NCI-H524 (cell line): ENCODE data around the gene LRFN3.
A peak's percentile ranks its signal among the peaks of the same experiment; 100 is the strongest.
"Not testable (repeated sequence)": the region's sequence is repeated elsewhere in the genome, so short reads cannot be mapped to it uniquely, and the experiment has no call there.

Experiments used
- DNase-seq, 2 experiments: peaks; one replicate each; lab custom pipeline; 2025; lab: John Stamatoyannopoulos, UW

The LRFN3 gene

GRCh38 chr19:35939307-35940077 is 3.3 kb downstream of the LRFN3 start:
- no peak for DNase-seq

GRCh38 chr19:35940078-35940775 is 4.1 kb downstream of the LRFN3 start:
- no peak for DNase-seq

GRCh38 chr19:35940839-35941238 is 4.7 kb downstream of the LRFN3 start:
- DNase-seq: no peak

- DNase-seq: no peak
These were observed 6.1 kb downstream of the LRFN3 start for GRCh38 chr19:35942235-35942634.

- DNase-seq: no peak
These were observed 7.4 kb downstream of the LRFN3 start for GRCh38 chr19:35943321-35944301.

GRCh38 chr19:35944556-35944955 is 8.4 kb downstream of the LRFN3 start:
- no peak for DNase-seq

GRCh38 chr19:35945121-35945790 is 9.1 kb downstream of the LRFN3 start:
- no peak for DNase-seq

- DNase-seq: no peak
These were observed 10.0 kb downstream of the LRFN3 start for GRCh38 chr19:35946203-35946602.

GRCh38 chr19:35949131-35949530 is 13.0 kb downstream of the LRFN3 start:
- DNase-seq: no peak

- DNase-seq: peak; percentile 42 to 66
These were observed 19.9 kb downstream of the LRFN3 start for GRCh38 chr19:35955881-35956634.

- DNase-seq: not testable (repeated sequence)
These were observed 21.2 kb downstream of the LRFN3 start for GRCh38 chr19:35957411-35957810.

GRCh38 chr19:35958660-35959039 is 22.5 kb downstream of the LRFN3 start:
- DNase-seq: no peak

- peak in 1 of 2 experiments; percentile 41 for DNase-seq
These were observed 23.1 kb downstream of the LRFN3 start for GRCh38 chr19:35959040-35959967.

- no peak for DNase-seq
These were observed 23.8 kb downstream of the LRFN3 start for GRCh38 chr19:35959968-35960320.

GRCh38 chr19:35960432-35960972 is 24.3 kb downstream of the LRFN3 start:
- DNase-seq: no peak

GRCh38 chr19:35963514-35963913 is 27.3 kb downstream of the LRFN3 start:
- DNase-seq: no peak

- no peak for DNase-seq
These were observed 30.6 kb downstream of the LRFN3 start for GRCh38 chr19:35966771-35967170.

GRCh38 chr19:35973487-35973886 is 37.3 kb downstream of the LRFN3 start:
- peak; percentile 76 to 85 for DNase-seq

GRCh38 chr19:35975608-35976214 is 39.5 kb downstream of the LRFN3 start:
- DNase-seq: no peak
